ENCODE results near the gene PTPRK.

- TF ChIP-seq CTCF (conservative IDR thresholded peaks at IDR 0.05) (no peak), EZH2 (IDR thresholded peaks at IDR 0.05; ENCODE audit: low read depth) (no peak)
Measured at GRCh38 chr6:128461501-128461900, 58.9 kb downstream of the PTPRK start.
